ENCODE results near the gene SLC45A2.

DNA sequence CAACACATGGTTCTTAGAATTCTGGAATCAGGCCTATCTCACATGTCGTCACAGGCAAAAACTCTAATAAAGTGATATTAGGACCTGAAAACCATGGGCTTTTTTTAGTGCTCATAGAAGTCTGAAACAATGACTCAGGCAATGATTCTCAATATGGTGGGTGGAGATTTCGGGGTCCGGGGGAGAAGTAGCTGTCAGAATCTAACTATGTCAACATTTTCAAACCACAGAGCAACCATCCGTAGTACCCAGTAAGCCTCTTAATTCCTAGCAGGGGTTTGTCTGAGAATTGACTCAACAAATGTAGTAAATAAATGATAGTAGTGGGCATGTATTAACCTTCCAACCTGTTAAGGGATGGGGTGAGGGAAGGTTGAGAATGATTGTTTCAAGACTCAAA, 20.7 kb upstream of the SLC45A2 start:
- no peak for TF ChIP-seq CTCF (IDR thresholded peaks at IDR 0.05; ENCODE audit: insufficient read depth, low read length, poor library complexity, severe bottlenecking)
- no peak for TF ChIP-seq EZH2phosphoT487 (conservative IDR thresholded peaks at IDR 0.05; ENCODE audit: low read length)
